Neural cell (in vitro differentiated cells): ENCODE measurements around the gene GLDC. TPM values are rescaled to one million over a fixed set of nuclear protein-coding genes. Genes with fewer than 3 reads are reported as not detected.

ENCODE experiments used
- H2AFZ ChIP-seq: fragments of 200-600, 300-800 bp; sonication (generic), shearing (Covaris generic); 2 replicates; pipeline ENCODE4 v1.6.0; 2014; ENCODE audit warnings: low read depth, mild to moderate bottlenecking, antibody characterized with exemption, low read length, moderate library complexity
- H3F3A ChIP-seq: fragments of 200-600 bp; shearing (Covaris generic); 2 replicates; pipeline ENCODE4 v1.6.1; 2016; ENCODE audit warnings: mild to moderate bottlenecking, moderate library complexity, mixed read lengths, antibody characterized with exemption, low read length; ENCODE audit not compliant: insufficient read depth, poor library complexity, severe bottlenecking
- H3K27ac ChIP-seq: fragments of 200-600, 300-800 bp; sonication (generic), shearing (Covaris generic); 2 replicates; pipeline ENCODE4 v1.5.1; 2014; ENCODE audit warnings: mild to moderate bottlenecking, low read length, moderate library complexity
- H3K27me3 ChIP-seq: fragments of 300-800, 200-600 bp; sonication (generic), shearing (Covaris generic); 2 replicates; pipeline ENCODE4 v1.6.0; 2014; ENCODE audit warnings: mild to moderate bottlenecking, low read depth, low read length, moderate library complexity; ENCODE audit not compliant: insufficient read depth
- H3K36me3 ChIP-seq: fragments of 300-800, 200-600 bp; sonication (generic), shearing (Covaris generic); 2 replicates; pipeline ENCODE4 v1.5.1; 2014; ENCODE audit warnings: mild to moderate bottlenecking, antibody characterized with exemption, low read length, moderate library complexity; ENCODE audit not compliant: insufficient read depth
- H3K4me2 ChIP-seq: fragments of 300-800, 200-600 bp; sonication (generic), shearing (Covaris generic); 2 replicates; pipeline ENCODE4 v1.6.0; 2014; ENCODE audit warnings: mild to moderate bottlenecking, low read length
- H3K4me3 ChIP-seq: fragments of 300-800, 200-600 bp; sonication (generic), shearing (Covaris generic); 2 replicates; pipeline ENCODE4 v1.5.1; 2014; ENCODE audit warnings: mild to moderate bottlenecking, low read length, moderate library complexity
- H3K79me2 ChIP-seq: fragments of 200-600 bp; shearing (Covaris generic); replicated peaks from 2 replicates; pipeline ENCODE4 v1.6.0; 2014; ENCODE audit warnings: mild to moderate bottlenecking, low read length, moderate library complexity; ENCODE audit not compliant: insufficient read depth
- H3K9ac ChIP-seq: fragments of 300-800, 200-600 bp; sonication (generic), shearing (Covaris generic); 2 replicates; pipeline ENCODE4 v1.6.1; 2016; ENCODE audit warnings: mild to moderate bottlenecking, low read length, mixed read lengths
- H3K9me2 ChIP-seq: fragments of 200-600 bp; shearing (Covaris generic); 2 replicates; pipeline ENCODE4 v1.6.1; 2016; ENCODE audit warnings: mild to moderate bottlenecking, low read length, mixed read lengths; ENCODE audit not compliant: insufficient read depth
- H3K9me3 ChIP-seq: fragments of 200-600, 300-800 bp; sonication (generic), shearing (Covaris generic); 2 replicates; pipeline ENCODE4 v1.6.1; 2016; ENCODE audit warnings: mild to moderate bottlenecking, mixed run types, low read length, moderate library complexity, mixed read lengths
- H4K20me1 ChIP-seq: fragments of 200-600 bp; shearing (Covaris generic); 2 replicates; pipeline ENCODE4 v1.6.1; 2016; ENCODE audit warnings: mild to moderate bottlenecking, mixed run types; ENCODE audit not compliant: insufficient read depth
- CTCF ChIP-seq: fragments of 450-650 bp; IDR thresholded peaks from 2 replicates; pipeline ENCODE4 v1.5.1; 2014; ENCODE audit warnings: antibody characterized with exemption, mild to moderate bottlenecking, moderate library complexity; ENCODE audit not compliant: poor library complexity, severe bottlenecking
- EP300 ChIP-seq: fragments of 450-650 bp; conservative IDR thresholded peaks from 2 replicates; pipeline ENCODE4 v1.6.1; 2014; ENCODE audit warnings: antibody characterized with exemption, mild to moderate bottlenecking, moderate library complexity; ENCODE audit not compliant: poor library complexity, severe bottlenecking
- EZH2 ChIP-seq: fragments of 200-600, 300-800 bp; shearing (Covaris generic), sonication (generic); IDR thresholded peaks from 2 replicates; pipeline ENCODE4 v1.6.1; 2014; ENCODE audit warnings: antibody characterized with exemption, low read length, borderline replicate concordance, mild to moderate bottlenecking; ENCODE audit not compliant: insufficient read depth, poor library complexity, severe bottlenecking
- MXI1 ChIP-seq: fragments of 450-650 bp; conservative IDR thresholded peaks from 2 replicates; pipeline ENCODE4 v1.6.1; 2014; ENCODE audit warnings: antibody characterized with exemption, mild to moderate bottlenecking; ENCODE audit not compliant: poor library complexity, severe bottlenecking
- POLR2AphosphoS5 ChIP-seq: IDR thresholded peaks from 2 replicates; pipeline ENCODE4 v1.6.1; 2012
- RAD21 ChIP-seq: fragments of 450-650 bp; conservative IDR thresholded peaks from 2 replicates; pipeline ENCODE4 v1.6.1; 2014; ENCODE audit warnings: antibody characterized with exemption, mild to moderate bottlenecking, moderate library complexity
- REST ChIP-seq: IDR thresholded peaks from 2 replicates; pipeline ENCODE4 v1.6.1; 2012; ENCODE audit warnings: borderline replicate concordance
- SMC3 ChIP-seq: fragments of 450-650 bp; conservative IDR thresholded peaks from 2 replicates; pipeline ENCODE4 v1.6.1; 2014; ENCODE audit warnings: antibody characterized with exemption, mild to moderate bottlenecking, moderate library complexity; ENCODE audit not compliant: poor library complexity
- TAF1 ChIP-seq: IDR thresholded peaks from 2 replicates; pipeline ENCODE4 v1.6.1; 2012; ENCODE audit warnings: low read depth
- polyA plus RNA-seq: library from polyadenylated mRNA; depleted of rRNA; stranded (reverse); fragments of >200 nt; gene quantifications from 2 replicates; pipeline ENCODE4 v1.2.3, GENCODE V29; 2014

The GLDC gene
- polyA plus RNA-seq, 1 donor from 2014 or later, result 11.4 TPM

GRCh38 chr9:6567140-6567591 is 78.4 kb downstream of the GLDC start:
- Histone ChIP-seq H3K27ac (no peak overlapping the region), H3K27me3 (no peaks in the 10 kb centered on the region), H3K79me2 (no peaks in the 10 kb centered on the region), H3K36me3 (no peaks in the 10 kb centered on the region), H3F3A (no peaks in the 10 kb centered on the region), H3K9me2 (no peaks in the 10 kb centered on the region), H3K9ac (no peak overlapping the region), H3K4me3 (no peak overlapping the region), H2AFZ (no peak overlapping the region), H3K9me3 (no peaks in the 10 kb centered on the region), H3K4me2 (no peak overlapping the region), H4K20me1 (no peaks in the 10 kb centered on the region)
- TF ChIP-seq POLR2AphosphoS5, result no peak
- no peak for TF ChIP-seq RAD21
- TF ChIP-seq TAF1, result no peak
- TF ChIP-seq CTCF, result no peak
- TF ChIP-seq EP300, result no peak
- no peak for TF ChIP-seq EZH2
- no peak for TF ChIP-seq MXI1
- no peak for TF ChIP-seq SMC3
- TF ChIP-seq REST, result no peak

GRCh38 chr9:6566409-6567139 is 79.0 kb downstream of the GLDC start:
- Histone ChIP-seq H4K20me1 (no peaks in the 10 kb centered on the region), H3K9ac (no peak overlapping the region), H3K79me2 (no peaks in the 10 kb centered on the region), H3K4me3 (no peak overlapping the region), H3F3A (no peaks in the 10 kb centered on the region), H3K27ac (no peak overlapping the region), H3K9me2 (no peaks in the 10 kb centered on the region), H3K27me3 (no peaks in the 10 kb centered on the region), H3K9me3 (no peaks in the 10 kb centered on the region), H2AFZ (no peak overlapping the region), H3K36me3 (no peaks in the 10 kb centered on the region), H3K4me2 (no peak overlapping the region)
- TF ChIP-seq REST (no peak), SMC3 (no peak), EZH2 (no peak), EP300 (no peak), POLR2AphosphoS5 (no peak)
